ENCODE results near the gene SFXN3.

GRCh38 chr10:101061624-101062231 lies 30.7 kb downstream of the SFXN3 start, which contains the start of gene KAZALD1:
- TF ChIP-seq CTCF (IDR thresholded peaks at IDR 0.05) (no peak), EZH2 (IDR thresholded peaks at IDR 0.05) (peak; percentile 2), EZH2phosphoT487 (IDR thresholded peaks at IDR 0.05) (peak; percentile 39)
